Kidney (tissue), 14 donors: ENCODE results near the gene PNLIPRP1. TPM values are rescaled to one million over a fixed set of nuclear protein-coding genes. Genes with fewer than 3 reads are reported as not detected.

Experiments
- DNase-seq, 5 donors: peaks; one replicate each; pipeline ENCODE4 v3.0.0-alpha.2; 2013 to 2020
- FAIRE-seq: peaks from 2 replicates; lab custom pipeline; 2012; peaks lifted over from hg19 to GRCh38; lab: Jason Lieb, UNC
- H3K27ac ChIP-seq, 2 donors: one replicate each; pipeline ENCODE4 v1.7.0; 2013; ENCODE audit warnings: low read depth in 2 of 2, low read length in 2 of 2, inconsistent platforms in 1 of 2
- H3K27me3 ChIP-seq: one replicate; pipeline ENCODE4 v1.7.1; 2013; ENCODE audit warnings: low read length, inconsistent platforms; ENCODE audit not compliant: control insufficient read depth, insufficient read depth
- H3K36me3 ChIP-seq, 3 donors: one replicate each; pipeline versions ENCODE4 v1.7.0 to v1.7.1; 2013; ENCODE audit warnings: low read length in 3 of 3, control low read depth in 1 of 3, inconsistent platforms in 1 of 3; ENCODE audit not compliant: insufficient read depth in 3 of 3, control insufficient read depth in 2 of 3
- H3K4me1 ChIP-seq, 3 donors: one replicate each; pipeline versions ENCODE4 v1.7.0 to v1.7.1; 2013; ENCODE audit warnings: low read length in 3 of 3, inconsistent platforms in 1 of 3, low read depth in 1 of 3; ENCODE audit not compliant: control insufficient read depth in 2 of 3, insufficient read depth in 2 of 3
- H3K4me3 ChIP-seq, 3 donors: one replicate each; pipeline versions ENCODE4 v1.7.0 to v1.8.1; 2013; ENCODE audit warnings: low read length in 3 of 3, control low read depth in 1 of 3, inconsistent platforms in 1 of 3
- H3K9ac ChIP-seq, 3 donors: one replicate each; pipeline versions ENCODE4 v1.7.0 to v1.7.1; 2013; ENCODE audit warnings: low read length in 3 of 3, control low read depth in 1 of 3, inconsistent platforms in 1 of 3
- H3K9me3 ChIP-seq, 3 donors: one replicate each; pipeline versions ENCODE4 v1.7.0 to v1.7.1; 2013; ENCODE audit warnings: low read length in 3 of 3, control low read depth in 1 of 3, inconsistent platforms in 1 of 3; ENCODE audit not compliant: control insufficient read depth in 2 of 3, insufficient read depth in 1 of 3
- intact Hi-C: fragments of 100-400 bp; cut with DNase I; formaldehyde crosslinking; loops from one replicate; pipeline ENCODE4 v1.11.1; 2022
- polyA plus RNA-seq: library from polyadenylated mRNA; stranded (reverse); fragments of 350-450 nt; fragmentation: Illumina TruSeq; extraction: RNeasy Lipid Tissue Mini Kit (QIAGEN cat#74804); gene quantifications from one replicate; pipeline ENCODE4 v1.2.3, GENCODE V29; 2014; ENCODE audit warnings: low read depth, low replicate concordance; ENCODE audit not compliant: insufficient read depth
- total RNA-seq: library from RNA; stranded (reverse); fragmentation: NEBNext Ultra II Directional; extraction: Animal tissue kit (Norgen Biotek cat#: 25700); gene quantifications from one replicate; pipeline ENCODE4 v1.2.1, GENCODE V29; 2021
- TF ChIP-seq, protein P1 (sequence below): IDR thresholded peaks from 3 replicates; pipeline ENCODE4 v1.5.1; 2012; ENCODE audit warnings: mild to moderate bottlenecking, moderate library complexity, borderline replicate concordance; ENCODE audit not compliant: insufficient read depth; ENCODE audit errors: extremely low read depth
- donor health status: control.
- donor health status: control.
- donor health status: control.
- donor health status: control.
- donor health status: control.
- donor health status: DM: yes; HTN: yes; CAD: no.
- donor health status: Normal renal cell carcinoma (clear cell type).

PNLIPRP1 gene
- total and polyA plus RNA-seq, 2 donors from 2014 or later: not detected

DNA sequence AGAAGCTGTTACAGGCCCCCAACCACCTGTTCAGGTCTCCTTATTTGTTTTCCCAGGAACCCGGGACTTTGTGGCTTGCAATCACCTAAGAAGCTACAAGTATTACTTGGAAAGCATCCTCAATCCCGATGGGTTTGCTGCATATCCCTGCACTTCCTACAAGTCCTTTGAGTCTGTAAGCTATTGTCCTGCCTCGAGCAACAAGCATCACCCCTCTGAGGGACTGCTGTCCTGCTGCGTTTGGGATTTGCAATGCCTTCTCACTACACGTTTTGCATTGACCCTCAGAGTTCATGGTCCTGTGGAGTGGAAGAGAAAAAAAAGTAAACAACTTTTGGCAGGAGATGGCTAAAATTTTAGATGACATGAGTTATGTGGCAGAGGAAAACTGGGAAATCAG is 9.2 kb downstream of the PNLIPRP1 start:
- intact Hi-C loops: no loop called here
- FAIRE-seq: no peak

DNA sequence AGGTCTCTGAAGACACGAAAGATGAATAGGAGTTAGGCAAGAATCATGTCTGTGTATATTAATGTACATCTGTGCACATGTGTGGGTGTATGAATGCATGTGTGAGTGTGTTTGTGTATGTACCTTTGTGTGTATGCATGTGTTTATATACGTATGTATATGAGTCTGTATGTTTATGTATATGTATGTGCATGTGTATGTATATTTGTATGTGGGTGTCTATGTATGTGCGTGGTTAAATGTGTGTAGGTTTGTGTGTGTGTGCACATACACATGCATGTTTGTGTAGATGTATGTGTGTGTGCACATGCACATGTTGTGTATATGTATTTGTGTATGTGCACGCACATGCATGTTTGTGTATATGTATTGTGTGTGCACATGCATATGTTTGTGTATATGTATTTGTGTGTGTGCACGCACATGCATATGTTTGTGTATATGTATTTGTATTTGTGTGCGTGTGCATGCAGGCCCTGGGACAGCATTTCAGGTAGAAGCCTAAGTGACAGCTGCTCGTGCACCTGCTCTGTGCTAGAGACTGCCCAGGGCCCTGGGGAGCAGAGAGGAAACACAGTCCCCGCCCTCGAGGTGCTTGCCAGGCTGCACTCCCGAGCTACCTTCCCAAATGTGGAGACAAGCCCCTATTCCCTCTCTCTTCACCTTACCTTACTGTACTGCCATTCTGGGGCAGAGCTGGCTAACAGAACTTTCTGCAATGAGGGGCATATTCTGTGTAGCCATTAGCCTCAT is 12.1 kb downstream of the PNLIPRP1 start:
- Histone ChIP-seq H3K9me3 (no peaks in the 10 kb centered on the region), H3K9ac (no peak overlapping the region), H3K36me3 (no peaks in the 10 kb centered on the region), H3K4me3 (no peak overlapping the region), H3K27me3 (no peaks in the 10 kb centered on the region), H3K4me1 (no peaks in the 10 kb centered on the region), H3K27ac (no peak overlapping the region)
- TF ChIP-seq, protein P1, sequence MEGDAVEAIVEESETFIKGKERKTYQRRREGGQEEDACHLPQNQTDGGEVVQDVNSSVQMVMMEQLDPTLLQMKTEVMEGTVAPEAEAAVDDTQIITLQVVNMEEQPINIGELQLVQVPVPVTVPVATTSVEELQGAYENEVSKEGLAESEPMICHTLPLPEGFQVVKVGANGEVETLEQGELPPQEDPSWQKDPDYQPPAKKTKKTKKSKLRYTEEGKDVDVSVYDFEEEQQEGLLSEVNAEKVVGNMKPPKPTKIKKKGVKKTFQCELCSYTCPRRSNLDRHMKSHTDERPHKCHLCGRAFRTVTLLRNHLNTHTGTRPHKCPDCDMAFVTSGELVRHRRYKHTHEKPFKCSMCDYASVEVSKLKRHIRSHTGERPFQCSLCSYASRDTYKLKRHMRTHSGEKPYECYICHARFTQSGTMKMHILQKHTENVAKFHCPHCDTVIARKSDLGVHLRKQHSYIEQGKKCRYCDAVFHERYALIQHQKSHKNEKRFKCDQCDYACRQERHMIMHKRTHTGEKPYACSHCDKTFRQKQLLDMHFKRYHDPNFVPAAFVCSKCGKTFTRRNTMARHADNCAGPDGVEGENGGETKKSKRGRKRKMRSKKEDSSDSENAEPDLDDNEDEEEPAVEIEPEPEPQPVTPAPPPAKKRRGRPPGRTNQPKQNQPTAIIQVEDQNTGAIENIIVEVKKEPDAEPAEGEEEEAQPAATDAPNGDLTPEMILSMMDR: no peak
- FAIRE-seq (no peak), DNase-seq (no peak)
- intact Hi-C loops: no loop called here

More for the DNA sequence above, 9.2 kb downstream of the PNLIPRP1 start:
- TF ChIP-seq, protein P1: no peak
- Histone ChIP-seq H3K4me3 (no peak overlapping the region), H3K4me1 (no peaks in the 10 kb centered on the region), H3K9me3 (no peaks in the 10 kb centered on the region), H3K36me3 (no peaks in the 10 kb centered on the region), H3K27ac (no peak overlapping the region), H3K9ac (no peak overlapping the region), H3K27me3 (no peaks in the 10 kb centered on the region)
- no peak for DNase-seq

DNA sequence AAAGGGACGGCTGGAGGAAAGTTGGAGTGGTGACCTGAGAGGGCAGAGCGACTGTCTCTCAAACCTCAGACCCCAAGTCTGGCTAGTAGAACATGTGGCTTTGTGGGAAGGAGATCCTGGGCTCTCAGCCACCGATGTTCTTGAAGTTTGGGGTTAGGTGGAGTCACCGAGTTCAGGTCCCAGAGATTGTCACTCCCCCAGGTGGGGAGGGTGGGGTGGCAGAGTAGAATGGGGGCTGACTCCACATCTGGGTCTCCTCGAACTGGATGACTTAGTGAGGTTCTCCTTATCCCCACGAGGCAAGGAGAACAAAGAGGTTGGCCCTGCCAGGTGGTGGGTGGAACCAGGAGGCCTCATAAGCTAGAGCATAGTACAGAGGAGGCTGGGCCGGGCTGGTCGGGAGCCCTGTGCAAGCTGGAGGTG is 15.3 kb downstream of the PNLIPRP1 start:
- Histone ChIP-seq H3K4me1 (no peaks in the 10 kb centered on the region), H3K27me3 (no peaks in the 10 kb centered on the region), H3K9ac (no peak overlapping the region), H3K36me3 (no peaks in the 10 kb centered on the region), H3K27ac (no peak overlapping the region), H3K4me3 (no peak overlapping the region), H3K9me3 (no peaks in the 10 kb centered on the region)
- intact Hi-C loops: no loop called here
- no peak for DNase-seq
- no peak for FAIRE-seq
- TF ChIP-seq, protein P1: no peak
